Urinary bladder (tissue), 4 donors: ENCODE measurements around the gene PRDM11. TPM values are rescaled to one million over a fixed set of nuclear protein-coding genes. Genes with fewer than 3 reads are reported as not detected.

Source experiments
- DNase-seq: peaks from one replicate; pipeline ENCODE4 v3.0.0-alpha.2; 2015; ENCODE audit errors: extremely low spot score
- H3K27ac ChIP-seq: one replicate; pipeline ENCODE4 v1.5.1; 2013; ENCODE audit warnings: low read depth, mild to moderate bottlenecking, moderate library complexity
- H3K36me3 ChIP-seq: one replicate; pipeline ENCODE4 v1.6.1; 2013; ENCODE audit warnings: mild to moderate bottlenecking, moderate library complexity; ENCODE audit not compliant: insufficient read depth
- H3K4me1 ChIP-seq: one replicate; pipeline ENCODE4 v1.6.1; 2013; ENCODE audit warnings: mild to moderate bottlenecking, moderate library complexity; ENCODE audit not compliant: insufficient read depth
- H3K4me3 ChIP-seq: one replicate; pipeline ENCODE4 v1.5.1; 2013; ENCODE audit warnings: low read depth, low read length
- WGBS: extraction: QIAGEN DNeasy Blood & Tissue Kit; methylation state at CpG from one replicate; pipeline ENCODE4 v1.1.7; 2013; 5-methylcytosine and 5-hydroxymethylcytosine counted together
- polyA plus RNA-seq: library from polyadenylated mRNA; stranded (reverse); fragments of 200-250 nt; gene quantifications from one replicate; pipeline ENCODE4 v1.2.3, GENCODE V29; 2013
- total RNA-seq: library from RNA; depleted of rRNA; stranded (reverse); fragments of >200 nt; gene quantifications from one replicate; pipeline ENCODE4 v1.2.3, GENCODE V29; 2014
- donor health status: healthy with polysubstance abuse.
- donor health status: healthy.

PRDM11 gene
- total and polyA plus RNA-seq, 2 donors: 13.7 to 17.2 TPM

- no peak overlapping the region for H3K27ac ChIP-seq
- no peak overlapping the region for H3K4me3 ChIP-seq
- WGBS: 98% methylated on average over 5 of the region's 5 CpGs
- DNase-seq: no peak
- peaks cover 3% of the 10 kb centered on the region for H3K36me3 ChIP-seq
- H3K4me1 ChIP-seq: no peaks in the 10 kb centered on the region
Observed at GRCh38 chr11:45223496-45223895, 77.1 kb downstream of the PRDM11 start.

- H3K36me3 ChIP-seq: peaks cover 3% of the 10 kb centered on the region
- no peak for DNase-seq
- H3K4me3 ChIP-seq: no peak overlapping the region
- WGBS: 96% methylated on average over 11 of the region's 11 CpGs
- no peak overlapping the region for H3K27ac ChIP-seq
- H3K4me1 ChIP-seq: no peaks in the 10 kb centered on the region
Observed at GRCh38 chr11:45224766-45225165, 78.3 kb downstream of the PRDM11 start.

- DNase-seq: no peak
- WGBS: 92% methylated on average over 1 of the region's 1 CpG
- Histone ChIP-seq H3K4me1 (no peaks in the 10 kb centered on the region), H3K4me3 (no peak overlapping the region), H3K36me3 (peaks cover 3% of the 10 kb centered on the region), H3K27ac (no peak overlapping the region)
Observed at GRCh38 chr11:45225277-45225676, 78.8 kb downstream of the PRDM11 start.

GRCh38 chr11:45225961-45226871 is 79.8 kb downstream of the PRDM11 start:
- no peaks in the 10 kb centered on the region for H3K4me1 ChIP-seq
- no peak overlapping the region for H3K4me3 ChIP-seq
- H3K27ac ChIP-seq: no peak overlapping the region
- DNase-seq: no peak
- 97% methylated on average over 39 of the region's 39 CpGs for WGBS
- H3K36me3 ChIP-seq: peaks cover 3% of the 10 kb centered on the region

- no peak overlapping the region for H3K4me3 ChIP-seq
- DNase-seq: no peak
- no peaks in the 10 kb centered on the region for H3K4me1 ChIP-seq
- no peak overlapping the region for H3K27ac ChIP-seq
- WGBS: 98% methylated on average over 21 of the region's 21 CpGs
- peaks cover 3% of the 10 kb centered on the region for H3K36me3 ChIP-seq
Observed at GRCh38 chr11:45226901-45227300, 80.5 kb downstream of the PRDM11 start.

GRCh38 chr11:45227836-45228235 is 81.4 kb downstream of the PRDM11 start:
- WGBS: 94% methylated on average over 19 of the region's 19 CpGs
- Histone ChIP-seq H3K36me3 (peaks cover 3% of the 10 kb centered on the region), H3K4me3 (no peak overlapping the region), H3K4me1 (no peaks in the 10 kb centered on the region), H3K27ac (no peak overlapping the region)
- no peak for DNase-seq

GRCh38 chr11:45229401-45230020 is 83.1 kb downstream of the PRDM11 start:
- 88% methylated on average over 5 of the region's 5 CpGs for WGBS
- Histone ChIP-seq H3K36me3 (peaks cover 3% of the 10 kb centered on the region), H3K4me1 (no peaks in the 10 kb centered on the region), H3K27ac (no peak overlapping the region), H3K4me3 (no peak overlapping the region)
- no peak for DNase-seq

GRCh38 chr11:45232341-45233080 is 86.1 kb downstream of the PRDM11 start:
- Histone ChIP-seq H3K4me3 (no peak overlapping the region), H3K4me1 (no peaks in the 10 kb centered on the region), H3K36me3 (no peaks in the 10 kb centered on the region), H3K27ac (no peak overlapping the region)
- no peak for DNase-seq
- WGBS: 90% methylated on average over 5 of the region's 5 CpGs

GRCh38 chr11:45233121-45233803 is 86.8 kb downstream of the PRDM11 start:
- WGBS: 62% methylated on average over 17 of the region's 17 CpGs
- H3K4me1 ChIP-seq: no peaks in the 10 kb centered on the region
- no peak overlapping the region for H3K27ac ChIP-seq
- DNase-seq: no peak
- H3K36me3 ChIP-seq: no peaks in the 10 kb centered on the region
- H3K4me3 ChIP-seq: no peak overlapping the region

GRCh38 chr11:45233804-45234170 is 87.3 kb downstream of the PRDM11 start:
- H3K4me3 ChIP-seq: no peak overlapping the region
- no peak for DNase-seq
- no peaks in the 10 kb centered on the region for H3K4me1 ChIP-seq
- no peaks in the 10 kb centered on the region for H3K36me3 ChIP-seq
- H3K27ac ChIP-seq: no peak overlapping the region
- WGBS: 67% methylated on average over 14 of the region's 14 CpGs

- WGBS: 95% methylated on average over 15 of the region's 15 CpGs
- no peaks in the 10 kb centered on the region for H3K4me1 ChIP-seq
- H3K27ac ChIP-seq: no peak overlapping the region
- DNase-seq: no peak
- no peak overlapping the region for H3K4me3 ChIP-seq
- no peaks in the 10 kb centered on the region for H3K36me3 ChIP-seq
Observed at GRCh38 chr11:45234306-45235006, 88.0 kb downstream of the PRDM11 start.

- Histone ChIP-seq H3K4me1 (no peaks in the 10 kb centered on the region), H3K36me3 (no peaks in the 10 kb centered on the region), H3K4me3 (no peak overlapping the region), H3K27ac (no peak overlapping the region)
- 36% methylated on average over 4 of the region's 4 CpGs for WGBS
- DNase-seq: no peak
Observed at GRCh38 chr11:45237711-45238315, 91.4 kb downstream of the PRDM11 start.
